ENCODE data around the gene REXO4.

- TF ChIP-seq CTCF (IDR thresholded peaks at IDR 0.05), result no peak
- no peak for TF ChIP-seq EZH2 (IDR thresholded peaks at IDR 0.05; ENCODE audit: borderline replicate concordance, insufficient read depth, low read depth, low read length, poor library complexity, severe bottlenecking)
These were observed 35.8 kb upstream of the REXO4 start for GRCh38 chr9:133453651-133454050.
